DOHH2 (cell line): Measurements from ENCODE around the gene LRRC4B.

Experiments
- CTCF ChIP-seq: fragments of 200-600 bp; sonication (generic); IDR thresholded peaks from one replicate; pipeline ENCODE4 v1.5.1; 2014; ENCODE audit warnings: antibody characterized with exemption, mild to moderate bottlenecking, low read depth, low read length; ENCODE audit not compliant: poor library complexity, severe bottlenecking
- EZH2phosphoT487 ChIP-seq: fragments of 200-600 bp; sonication (generic); IDR thresholded peaks from 2 replicates; pipeline ENCODE4 v1.6.1; 2017; ENCODE audit warnings: borderline replicate concordance, mild to moderate bottlenecking, antibody characterized with exemption, low read length, moderate library complexity, mixed read lengths

GRCh38 chr19:50599427-50599826, 31.2 kb upstream of the LRRC4B start:
- TF ChIP-seq CTCF (no peak), EZH2phosphoT487 (no peak)
